HG02840 (cell line): ENCODE data around the gene C9orf72.
"Not testable (repeated sequence)": the region's sequence is repeated elsewhere in the genome, so short reads cannot be mapped to it uniquely, and the experiment has no call there.

ENCODE experiments used
- ATAC-seq: cut with Tn5 transposase; IDR thresholded peaks from one replicate; pipeline ENCODE4 v1.9.1; 2021; ENCODE audit warnings: mild to moderate bottlenecking, moderate library complexity, moderate number of reproducible peaks; ENCODE audit not compliant: unreplicated experiment, low FRiP score

C9orf72 gene

GRCh38 chr9:27519466-27520465 lies 53.5 kb downstream of the C9orf72 start:
- no peak for ATAC-seq

- ATAC-seq: no peak
These were observed 54.5 kb downstream of the C9orf72 start for GRCh38 chr9:27518809-27519208.

GRCh38 chr9:27518006-27518405 lies 55.3 kb downstream of the C9orf72 start:
- ATAC-seq: no peak

GRCh38 chr9:27514551-27514950 lies 58.7 kb downstream of the C9orf72 start:
- ATAC-seq: no peak

- no peak for ATAC-seq
These were observed 61.5 kb downstream of the C9orf72 start for GRCh38 chr9:27511771-27512170.

- no peak for ATAC-seq
These were observed 62.5 kb downstream of the C9orf72 start for GRCh38 chr9:27510780-27511179.

- no peak for ATAC-seq
These were observed 66.3 kb downstream of the C9orf72 start for GRCh38 chr9:27506981-27507380.

GRCh38 chr9:27505744-27506161 lies 67.5 kb downstream of the C9orf72 start:
- ATAC-seq: no peak

GRCh38 chr9:27504259-27504658 lies 69.0 kb downstream of the C9orf72 start:
- no peak for ATAC-seq

- no peak for ATAC-seq
These were observed 69.7 kb downstream of the C9orf72 start for GRCh38 chr9:27503623-27504022.

GRCh38 chr9:27500902-27501301 lies 72.4 kb downstream of the C9orf72 start:
- not testable (repeated sequence) for ATAC-seq

- ATAC-seq: no peak
These were observed 73.8 kb downstream of the C9orf72 start for GRCh38 chr9:27499451-27499850.

- no peak for ATAC-seq
These were observed 75.3 kb downstream of the C9orf72 start for GRCh38 chr9:27497883-27498417.
